IPS DF 6.9 (cell line): ENCODE measurements around the gene TXNRD1.

ENCODE experiments used
- DNase-seq: peaks from one replicate; pipeline ENCODE4 v3.0.0-alpha.2; 2013; ENCODE audit warnings: low read depth, low spot score
- H3K27ac ChIP-seq: one replicate; pipeline ENCODE4 v1.5.1; 2013; ENCODE audit warnings: low read length, control low read depth
- H3K27me3 ChIP-seq: 2 replicates; pipeline ENCODE4 v1.6.1; 2013; ENCODE audit warnings: mild to moderate bottlenecking, low read length; ENCODE audit not compliant: control insufficient read depth, insufficient read depth
- H3K36me3 ChIP-seq: 2 replicates; pipeline ENCODE4 v1.6.1; 2013; ENCODE audit warnings: low read length; ENCODE audit not compliant: control insufficient read depth, insufficient read depth
- H3K4me1 ChIP-seq: 2 replicates; pipeline ENCODE4 v1.6.1; 2013; ENCODE audit warnings: low read length; ENCODE audit not compliant: control insufficient read depth, insufficient read depth
- H3K4me3 ChIP-seq: 2 replicates; pipeline ENCODE4 v1.5.1; 2013; ENCODE audit warnings: mild to moderate bottlenecking, low read length
- H3K9me3 ChIP-seq: 2 replicates; pipeline ENCODE4 v1.6.1; 2013; ENCODE audit warnings: low read length, inconsistent platforms; ENCODE audit not compliant: control insufficient read depth, insufficient read depth
- WGBS: extraction: QIAGEN DNeasy Blood & Tissue Kit; methylation state at CpG from one replicate; pipeline ENCODE4 v1.1.7; 2013; ENCODE audit warnings: mixed read lengths, missing lambda C conversion rate; ENCODE audit not compliant: insufficient read length, insufficient coverage; 5-methylcytosine and 5-hydroxymethylcytosine counted together

The TXNRD1 gene

DNA sequence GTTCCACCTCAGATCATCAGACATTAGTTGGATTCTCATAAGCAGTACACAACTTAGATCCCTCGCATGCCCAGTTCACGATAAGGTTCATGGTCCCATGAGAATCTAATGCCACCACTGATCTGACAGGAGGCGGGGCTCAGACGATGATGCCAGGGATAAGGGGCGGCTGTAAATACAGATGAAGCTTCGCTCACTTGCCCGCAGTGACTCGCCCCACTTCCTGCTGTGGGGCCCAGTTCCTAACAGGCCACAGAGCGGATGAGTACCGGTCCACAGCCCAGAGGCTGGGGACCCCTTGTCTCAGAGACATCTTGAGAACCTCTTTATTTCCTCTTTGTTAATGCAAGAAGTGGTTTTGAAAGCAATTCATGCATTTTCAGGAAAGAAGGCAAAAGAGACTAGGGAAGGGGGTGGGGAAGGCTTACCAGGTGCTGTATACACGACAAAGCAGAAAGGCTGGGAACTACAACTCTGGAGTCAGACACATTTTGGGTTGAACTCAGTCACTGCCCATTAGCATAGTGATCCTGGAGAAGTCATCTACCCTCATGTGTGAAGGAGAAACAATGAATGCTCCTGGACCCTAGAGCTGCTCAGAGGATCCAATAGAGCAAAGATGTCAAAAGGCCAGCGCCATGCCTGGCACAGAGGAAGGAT, 156.6 kb downstream of the TXNRD1 start:
- no CpG with 5 or more reads among the region's 12 CpGs for WGBS
- Histone ChIP-seq H3K27me3 (no peaks in the 10 kb centered on the region), H3K4me3 (no peak overlapping the region), H3K36me3 (no peaks in the 10 kb centered on the region), H3K27ac (no peak overlapping the region), H3K4me1 (0 out of 2 replicates have a peak, but pooled peaks cover 6% of the 10 kb centered on the region), H3K9me3 (no peaks in the 10 kb centered on the region)
- DNase-seq, result no peak

DNA sequence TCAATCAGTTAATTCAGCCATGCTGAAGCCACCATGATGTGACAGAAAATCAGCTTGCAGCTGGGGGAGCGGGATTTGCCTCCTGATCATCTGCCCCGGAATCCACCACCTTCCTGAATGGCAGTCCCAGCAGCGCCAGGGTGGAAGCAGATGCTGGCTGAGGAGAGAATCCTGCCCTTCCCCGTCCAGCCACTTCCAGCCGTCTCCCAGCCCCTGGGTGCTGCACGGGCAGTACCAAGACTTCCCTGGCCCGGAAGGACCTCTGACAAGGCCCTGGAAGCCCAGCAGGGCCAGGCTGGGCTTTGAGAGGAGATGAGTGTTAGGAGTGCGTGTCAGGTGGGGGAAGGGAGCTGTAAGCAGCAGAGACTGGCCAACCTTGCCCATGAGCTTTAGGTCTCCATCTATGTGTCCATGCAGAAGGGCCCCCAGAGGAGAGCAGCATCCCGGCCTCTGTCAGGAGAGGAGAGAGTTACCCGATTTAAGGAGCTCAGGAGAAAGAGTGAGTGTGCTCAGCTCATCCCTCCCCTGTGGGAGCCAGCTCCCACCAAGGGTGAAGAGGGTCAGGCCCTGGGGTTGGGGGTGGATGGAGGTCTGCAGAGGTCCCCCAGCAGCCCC, 157.2 kb downstream of the TXNRD1 start:
- no CpG with 5 or more reads among the region's 10 CpGs for WGBS
- H3K27ac ChIP-seq, result no peak overlapping the region

DNA sequence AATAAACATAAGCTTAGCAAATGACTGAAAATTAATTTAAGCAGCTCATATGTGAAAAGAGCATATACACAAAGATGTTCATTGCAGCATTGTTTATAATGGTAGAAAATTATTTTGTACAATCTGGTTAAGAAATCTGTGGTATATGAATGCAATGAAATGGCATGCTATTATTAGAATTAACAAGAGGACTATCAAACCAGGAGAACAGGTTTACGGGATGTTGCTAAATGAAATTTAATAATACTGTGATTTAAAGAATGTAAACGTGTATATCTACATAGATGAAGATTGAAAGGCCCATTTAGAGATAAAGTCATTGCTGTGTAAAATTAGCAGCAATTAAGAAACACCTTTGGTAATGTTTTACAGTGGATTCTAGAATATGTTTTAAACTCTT, 158.5 kb downstream of the TXNRD1 start:
- Histone ChIP-seq H3K4me3 (no peak overlapping the region), H3K27me3 (no peaks in the 10 kb centered on the region), H3K27ac (no peak overlapping the region), H3K4me1 (0 out of 2 replicates have a peak, but pooled peaks cover 5% of the 10 kb centered on the region), H3K36me3 (no peaks in the 10 kb centered on the region), H3K9me3 (no peaks in the 10 kb centered on the region)
- 100% methylated on average over 1 of the region's 2 CpGs for WGBS
- no peak for DNase-seq

More for the DNA sequence above, 157.2 kb downstream of the TXNRD1 start:
- no peak overlapping the region for H3K4me3 ChIP-seq
- H3K9me3 ChIP-seq, result no peaks in the 10 kb centered on the region
- no peaks in the 10 kb centered on the region for H3K36me3 ChIP-seq
- H3K27me3 ChIP-seq, result no peaks in the 10 kb centered on the region
- DNase-seq, result no peak
- 0 out of 2 replicates have a peak, but pooled peaks cover 5% of the 10 kb centered on the region for H3K4me1 ChIP-seq

DNA sequence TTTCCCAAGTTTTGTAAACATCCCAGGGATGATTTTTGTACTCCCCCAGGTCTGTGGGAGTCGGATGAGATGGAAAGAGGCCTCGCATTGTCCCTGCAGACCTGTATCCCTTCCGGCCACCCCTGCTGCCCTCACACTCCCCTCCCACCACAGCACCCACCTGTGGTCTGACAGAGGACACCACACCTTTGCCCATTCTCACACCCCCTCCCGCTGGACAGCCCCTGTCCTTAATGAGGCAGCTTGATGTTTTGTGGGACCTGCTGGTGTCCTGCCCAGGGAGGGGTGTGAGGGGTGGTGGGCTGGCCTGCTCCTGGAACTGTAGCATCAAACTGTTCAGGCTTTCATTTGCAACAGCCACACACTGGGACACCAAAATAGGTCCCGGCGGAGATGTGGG, 159.2 kb downstream of the TXNRD1 start:
- Histone ChIP-seq H3K36me3 (no peaks in the 10 kb centered on the region), H3K9me3 (no peaks in the 10 kb centered on the region), H3K27ac (no peak overlapping the region), H3K27me3 (no peaks in the 10 kb centered on the region), H3K4me3 (no peak overlapping the region), H3K4me1 (0 out of 2 replicates have a peak, but pooled peaks cover 5% of the 10 kb centered on the region)
- DNase-seq, result no peak
- WGBS, result no CpG with 5 or more reads among the region's 6 CpGs

DNA sequence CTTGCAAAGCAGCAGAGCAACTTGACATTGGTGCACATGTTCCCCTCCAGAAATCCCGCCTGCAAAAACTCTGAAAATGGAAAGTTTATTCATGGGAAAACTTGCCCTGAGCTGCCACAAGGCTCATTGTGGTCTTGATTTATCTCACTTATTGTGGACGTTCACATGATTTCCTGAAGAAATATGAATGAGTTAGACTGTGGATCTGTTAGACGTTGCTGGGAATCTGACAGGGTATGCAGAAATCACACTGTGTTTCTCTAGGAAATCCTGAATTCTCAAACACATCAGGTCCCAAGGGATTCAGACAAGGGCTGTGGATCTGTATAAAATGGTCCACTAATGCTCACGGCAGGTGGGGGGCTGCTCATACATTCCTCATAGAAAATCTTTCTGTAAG, 160.2 kb downstream of the TXNRD1 start:
- H3K4me1 ChIP-seq, result 0 out of 2 replicates have a peak, but pooled peaks cover 5% of the 10 kb centered on the region
- H3K27ac ChIP-seq, result no peak overlapping the region
- no CpG with 5 or more reads among the region's 4 CpGs for WGBS
- DNase-seq, result no peak
- no peaks in the 10 kb centered on the region for H3K27me3 ChIP-seq
- H3K4me3 ChIP-seq, result no peak overlapping the region
- no peaks in the 10 kb centered on the region for H3K36me3 ChIP-seq
- H3K9me3 ChIP-seq, result no peaks in the 10 kb centered on the region

DNA sequence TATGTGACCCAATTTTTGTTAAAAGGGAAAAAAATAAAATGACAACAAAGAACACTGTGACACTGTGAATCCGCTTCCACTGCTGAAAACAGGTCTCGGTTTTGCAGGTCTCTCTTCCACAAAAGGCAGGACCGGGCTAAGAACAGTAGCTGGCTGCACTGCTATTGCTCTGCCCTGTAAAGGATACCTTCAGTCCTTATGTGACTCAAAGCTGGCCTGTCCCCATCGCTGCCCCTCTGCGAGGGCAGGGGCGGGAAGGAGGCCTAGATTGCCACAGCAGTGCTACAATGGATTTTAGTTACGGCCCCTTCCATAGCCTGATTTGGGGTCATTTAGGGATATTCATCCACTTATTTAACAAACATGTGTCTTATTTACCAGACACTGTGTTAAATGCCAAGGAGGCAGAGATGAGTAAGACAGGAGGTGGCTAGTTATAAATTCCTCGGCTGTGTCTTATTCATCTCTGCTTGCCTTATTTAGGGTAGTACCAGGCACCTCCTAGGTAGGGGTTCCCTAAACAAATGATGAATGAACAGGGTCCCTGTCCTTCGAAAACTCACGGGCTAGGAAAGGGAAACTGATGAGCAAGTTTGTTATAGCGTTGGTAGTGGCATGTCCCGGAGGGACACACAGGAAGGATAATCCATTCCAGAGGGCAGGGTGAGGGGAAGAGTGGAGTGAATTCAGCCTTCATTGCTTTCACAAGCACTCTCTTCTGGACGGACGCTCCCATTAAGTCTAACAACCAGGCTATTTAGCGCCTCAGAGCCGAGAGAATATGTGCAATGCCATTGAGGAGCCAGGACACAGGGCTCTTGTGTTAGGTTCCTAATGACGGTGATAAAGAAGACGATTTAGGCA, 161.3 kb downstream of the TXNRD1 start:
- Histone ChIP-seq H3K36me3 (no peaks in the 10 kb centered on the region), H3K4me1 (peaks cover 4% of the 10 kb centered on the region; the same call in 1 of the 2 replicates), H3K27me3 (no peaks in the 10 kb centered on the region), H3K27ac (no peak overlapping the region), H3K4me3 (no peak overlapping the region), H3K9me3 (no peaks in the 10 kb centered on the region)
- no peak for DNase-seq
- WGBS, result no CpG with 5 or more reads among the region's 18 CpGs

DNA sequence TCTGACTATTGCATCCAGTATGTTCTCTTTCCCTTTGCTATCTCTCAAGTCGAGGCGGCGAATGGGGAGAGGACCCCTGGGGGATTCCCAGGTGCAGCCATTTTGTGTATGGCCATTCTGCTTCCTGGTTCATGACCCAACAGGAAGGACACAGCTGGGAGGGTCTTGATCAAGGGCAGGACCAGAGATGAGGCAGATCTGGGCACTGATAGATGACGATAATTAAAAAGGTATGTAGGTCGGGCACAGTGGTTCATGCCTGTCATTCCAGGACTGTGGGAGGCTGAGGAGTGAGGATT, 161.9 kb downstream of the TXNRD1 start:
- Histone ChIP-seq H3K27ac (no peak overlapping the region), H3K27me3 (no peaks in the 10 kb centered on the region), H3K4me3 (no peak overlapping the region), H3K36me3 (no peaks in the 10 kb centered on the region), H3K9me3 (no peaks in the 10 kb centered on the region), H3K4me1 (peaks cover 4% of the 10 kb centered on the region; the same call in 1 of the 2 replicates)
- no peak for DNase-seq
- no CpG with 5 or more reads among the region's 5 CpGs for WGBS

DNA sequence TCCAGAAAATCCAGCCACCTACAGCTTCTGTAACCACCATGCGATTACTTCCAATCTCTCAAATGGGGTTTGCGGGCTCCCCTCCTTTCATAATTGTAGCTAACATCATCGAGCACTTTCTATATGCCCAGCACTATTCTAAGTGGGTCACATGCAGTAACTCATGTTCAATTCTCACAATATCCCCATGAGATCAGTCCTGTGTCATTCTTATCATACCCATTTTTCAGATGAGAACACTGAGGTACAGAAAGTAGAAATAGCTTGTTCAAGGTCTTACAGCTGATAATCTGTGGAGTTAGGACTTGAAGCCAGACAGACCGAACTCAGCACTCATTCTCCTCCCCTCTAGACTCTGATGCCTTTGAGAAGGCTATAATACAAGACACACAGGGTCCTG, 162.8 kb downstream of the TXNRD1 start:
- no peaks in the 10 kb centered on the region for H3K9me3 ChIP-seq
- peaks cover 3% of the 10 kb centered on the region; the same call in 1 of the 2 replicates for H3K4me1 ChIP-seq
- no peaks in the 10 kb centered on the region for H3K36me3 ChIP-seq
- no peak for DNase-seq
- no peaks in the 10 kb centered on the region for H3K27me3 ChIP-seq
- no peak overlapping the region for H3K27ac ChIP-seq
- H3K4me3 ChIP-seq, result no peak overlapping the region
- WGBS, result no CpG with 5 or more reads among the region's 4 CpGs

DNA sequence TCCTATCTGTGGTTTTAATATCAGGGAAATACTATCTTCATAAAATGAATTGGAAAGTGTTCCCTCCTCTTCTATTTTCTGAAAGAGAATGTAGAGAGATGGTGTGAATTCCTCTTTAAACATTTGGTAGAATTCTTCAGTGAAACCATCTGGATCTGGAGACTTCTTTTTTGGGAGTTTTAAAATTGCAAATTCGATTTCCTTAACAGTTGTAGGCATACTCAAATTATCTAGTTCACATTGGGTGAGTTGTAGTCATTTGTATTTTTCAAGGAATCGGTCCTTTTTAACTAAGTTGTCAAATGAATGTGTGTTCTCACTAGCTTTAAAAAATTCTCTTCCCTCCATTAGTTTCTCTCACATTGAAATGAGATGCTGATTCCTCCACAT, 165.8 kb downstream of the TXNRD1 start:
- no peak for DNase-seq
- no peak overlapping the region for H3K27ac ChIP-seq
- no CpG with 5 or more reads among the region's 2 CpGs for WGBS
- H3K4me3 ChIP-seq, result no peak overlapping the region
- H3K36me3 ChIP-seq, result no peaks in the 10 kb centered on the region
- peaks cover 1% of the 10 kb centered on the region; the same call in 1 of the 2 replicates for H3K4me1 ChIP-seq
- no peaks in the 10 kb centered on the region for H3K9me3 ChIP-seq
- no peaks in the 10 kb centered on the region for H3K27me3 ChIP-seq

DNA sequence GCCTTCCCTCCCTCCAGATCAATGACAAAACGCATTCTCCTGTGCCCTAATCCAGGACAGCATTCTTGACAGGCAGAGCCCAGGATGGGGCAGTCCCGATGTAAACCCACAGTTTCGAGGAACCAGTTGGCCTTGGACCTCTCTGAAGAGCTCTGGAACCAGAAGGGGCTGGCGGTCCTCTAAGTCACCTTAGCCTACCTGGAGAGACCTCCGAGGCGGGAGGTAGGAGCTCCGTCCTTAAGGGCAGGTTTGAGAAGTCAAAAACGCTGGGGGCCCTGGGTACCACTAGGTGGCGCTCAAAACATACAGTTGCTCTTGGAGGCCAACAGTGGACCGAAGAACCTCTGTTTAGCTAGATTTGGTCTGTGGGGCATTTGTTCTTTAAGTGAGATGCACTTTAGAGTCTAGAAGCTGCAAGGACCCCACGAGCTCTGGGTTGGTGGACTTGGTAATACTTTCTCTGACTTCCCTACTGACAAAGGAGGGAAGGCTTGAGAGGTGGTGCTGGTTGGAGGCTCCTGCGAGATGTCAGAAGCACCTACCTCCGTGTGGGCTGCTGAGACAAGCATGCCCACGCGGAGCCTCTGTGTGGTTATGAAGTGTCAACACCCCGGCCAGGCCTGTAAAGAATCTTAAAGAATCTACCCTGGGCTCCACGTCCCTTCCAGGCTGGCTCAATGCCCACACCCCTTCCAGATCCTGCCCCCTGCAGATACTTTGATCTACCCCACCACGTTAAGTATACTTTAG, 166.3 kb downstream of the TXNRD1 start:
- Histone ChIP-seq H3K4me1 (peaks cover 1% of the 10 kb centered on the region; the same call in 1 of the 2 replicates), H3K27ac (no peak overlapping the region), H3K36me3 (no peaks in the 10 kb centered on the region), H3K9me3 (no peaks in the 10 kb centered on the region), H3K27me3 (no peaks in the 10 kb centered on the region), H3K4me3 (no peak overlapping the region)
- DNase-seq, result peak; percentile 85
- no CpG with 5 or more reads among the region's 18 CpGs for WGBS
